ENCODE results near the gene CCDC33. TPM values are rescaled to one million over a fixed set of nuclear protein-coding genes. Genes with fewer than 3 reads are reported as not detected.

Gene CCDC33
- total and polyA plus RNA-seq, 10 of the 15 experiments (the other 5 are each of a cell fraction or from before 2014, with no cell fraction given): 0.57 to 5.8 (median 4.3) TPM

DNA sequence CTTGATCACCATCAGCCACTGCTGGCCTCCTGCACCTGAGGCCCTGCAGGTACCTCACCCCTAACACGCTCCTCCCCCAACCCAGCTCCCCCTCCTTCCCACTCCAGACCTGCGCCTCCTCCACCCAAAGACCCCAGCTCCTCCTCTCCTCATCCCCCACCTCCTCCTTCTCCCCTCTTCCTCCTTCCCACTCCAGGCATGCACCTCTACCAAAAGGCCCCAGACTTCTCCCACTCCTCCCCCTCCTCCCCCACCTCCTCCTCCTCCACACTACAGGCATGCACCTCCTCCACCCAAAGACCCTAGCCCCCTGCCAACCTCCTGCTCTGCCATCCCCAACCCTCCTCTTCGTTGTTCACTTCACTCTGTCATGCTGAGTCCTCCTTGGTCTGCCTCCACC is 88.6 kb downstream of the CCDC33 start (continued):
- TF ChIP-seq, protein P1, sequence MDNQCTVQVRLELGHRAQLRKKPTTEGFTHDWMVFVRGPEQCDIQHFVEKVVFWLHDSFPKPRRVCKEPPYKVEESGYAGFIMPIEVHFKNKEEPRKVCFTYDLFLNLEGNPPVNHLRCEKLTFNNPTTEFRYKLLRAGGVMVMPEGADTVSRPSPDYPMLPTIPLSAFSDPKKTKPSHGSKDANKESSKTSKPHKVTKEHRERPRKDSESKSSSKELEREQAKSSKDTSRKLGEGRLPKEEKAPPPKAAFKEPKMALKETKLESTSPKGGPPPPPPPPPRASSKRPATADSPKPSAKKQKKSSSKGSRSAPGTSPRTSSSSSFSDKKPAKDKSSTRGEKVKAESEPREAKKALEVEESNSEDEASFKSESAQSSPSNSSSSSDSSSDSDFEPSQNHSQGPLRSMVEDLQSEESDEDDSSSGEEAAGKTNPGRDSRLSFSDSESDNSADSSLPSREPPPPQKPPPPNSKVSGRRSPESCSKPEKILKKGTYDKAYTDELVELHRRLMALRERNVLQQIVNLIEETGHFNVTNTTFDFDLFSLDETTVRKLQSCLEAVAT (IDR thresholded peaks at IDR 0.05): no peak
- TF ChIP-seq KDM1A (IDR thresholded peaks at IDR 0.05; ENCODE audit: borderline replicate concordance) (no peak), YY1 (IDR thresholded peaks at IDR 0.05; ENCODE audit: low read depth, low read length) (no peak), ZBTB40 (IDR thresholded peaks at IDR 0.05; ENCODE audit: borderline replicate concordance) (no peak)
- TF ChIP-seq, protein P2, sequence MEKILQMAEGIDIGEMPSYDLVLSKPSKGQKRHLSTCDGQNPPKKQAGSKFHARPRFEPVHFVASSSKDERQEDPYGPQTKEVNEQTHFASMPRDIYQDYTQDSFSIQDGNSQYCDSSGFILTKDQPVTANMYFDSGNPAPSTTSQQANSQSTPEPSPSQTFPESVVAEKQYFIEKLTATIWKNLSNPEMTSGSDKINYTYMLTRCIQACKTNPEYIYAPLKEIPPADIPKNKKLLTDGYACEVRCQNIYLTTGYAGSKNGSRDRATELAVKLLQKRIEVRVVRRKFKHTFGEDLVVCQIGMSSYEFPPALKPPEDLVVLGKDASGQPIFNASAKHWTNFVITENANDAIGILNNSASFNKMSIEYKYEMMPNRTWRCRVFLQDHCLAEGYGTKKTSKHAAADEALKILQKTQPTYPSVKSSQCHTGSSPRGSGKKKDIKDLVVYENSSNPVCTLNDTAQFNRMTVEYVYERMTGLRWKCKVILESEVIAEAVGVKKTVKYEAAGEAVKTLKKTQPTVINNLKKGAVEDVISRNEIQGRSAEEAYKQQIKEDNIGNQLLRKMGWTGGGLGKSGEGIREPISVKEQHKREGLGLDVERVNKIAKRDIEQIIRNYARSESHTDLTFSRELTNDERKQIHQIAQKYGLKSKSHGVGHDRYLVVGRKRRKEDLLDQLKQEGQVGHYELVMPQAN (conservative IDR thresholded peaks at IDR 0.05): no peak

Measured in GM12878 (cell line).